NCI-H226 (cell line): ENCODE measurements around the gene ESX1.
"Not testable (repeated sequence)": the region's sequence is repeated elsewhere in the genome, so short reads cannot be mapped to it uniquely, and the experiment has no call there.

Source experiments
- DNase-seq: peaks from one replicate; pipeline ENCODE4 v3.0.0-alpha.2; 2015

Gene ESX1

GRCh38 chrX:104254442-104255115 lies at the start of gene ESX1:
ESX1 (minus strand) TSS chrX:104254933; CDS start chrX:104254849, 84 bp downstream.
- no peak for DNase-seq

GRCh38 chrX:104295636-104296035 lies 40.9 kb upstream of the ESX1 start:
- DNase-seq: no peak

GRCh38 chrX:104288961-104289360 lies 34.2 kb upstream of the ESX1 start:
- no peak for DNase-seq

GRCh38 chrX:104288269-104288668 lies 33.5 kb upstream of the ESX1 start:
- no peak for DNase-seq

- DNase-seq: no peak
These were observed 30.5 kb upstream of the ESX1 start for GRCh38 chrX:104285201-104285600.

- DNase-seq: peak; percentile 1
These were observed 29.8 kb upstream of the ESX1 start for GRCh38 chrX:104284507-104284906.

- no peak for DNase-seq
These were observed 27.5 kb upstream of the ESX1 start for GRCh38 chrX:104282166-104282725.

- DNase-seq: no peak
These were observed 26.8 kb upstream of the ESX1 start for GRCh38 chrX:104281564-104281963.

- DNase-seq: no peak
These were observed 25.9 kb upstream of the ESX1 start for GRCh38 chrX:104280609-104281008.

GRCh38 chrX:104270916-104271512 lies 16.3 kb upstream of the ESX1 start:
- no peak for DNase-seq

GRCh38 chrX:104270212-104270611 lies 15.5 kb upstream of the ESX1 start:
- no peak for DNase-seq

GRCh38 chrX:104255465-104255864 lies 732 bp upstream of the ESX1 start:
- DNase-seq: no peak

- no peak for DNase-seq
These were observed 929 bp downstream of the ESX1 start for GRCh38 chrX:104253567-104254441.

GRCh38 chrX:104250470-104250869 lies 4.3 kb downstream of the ESX1 start:
- no peak for DNase-seq

- DNase-seq: not testable (repeated sequence)
These were observed 24.7 kb downstream of the ESX1 start for GRCh38 chrX:104230060-104230459.

GRCh38 chrX:104211187-104211586 lies 43.5 kb downstream of the ESX1 start:
- DNase-seq: no peak

- no peak for DNase-seq
These were observed 49.2 kb downstream of the ESX1 start for GRCh38 chrX:104205548-104205947.
